HCT116 (cell line): Measurements from ENCODE around the gene LEMD1. TPM values are rescaled to one million over a fixed set of nuclear protein-coding genes. Genes with fewer than 3 reads are reported as not detected.

Source experiments
- ATAC-seq: fragments of 200-7000 bp; cut with Tn5 transposase; 2 replicates; pipeline ENCODE4 v1.9.1; 2020; ENCODE audit warnings: mild to moderate bottlenecking, moderate library complexity
- BruUV-seq: library from RNA; stranded (reverse); fragments of 400-500 nt; replicated peaks from 2 replicates; lab custom pipeline; 2021; lab: Mats Ljungman, UMichigan
- CTCF ChIA-PET: fragments of 300-600 bp; sonication (Branson Sonifier 250); formaldehyde crosslinking; loops from one replicate; lab custom pipeline; 2021; ENCODE audit warnings: antibody characterized with exemption; lab: Charles Lee
- POLR2A ChIA-PET: fragments of 300-600, 350-600 bp; sonication (Branson Sonifier 250); formaldehyde crosslinking; loops from one replicate; lab custom pipeline; 2021; ENCODE audit warnings: antibody characterized with exemption; lab: Charles Lee
- RAD21 ChIA-PET, 2 experiments: fragments of 300-600 bp; sonication (Branson Sonifier 250); formaldehyde crosslinking; loops; one replicate each; lab custom pipeline; 2023; ENCODE audit warnings: low total read pairs in 2 of 2; ENCODE audit not compliant: uncharacterized antibody in 2 of 2, unreplicated experiment in 2 of 2, low non-redundant PET in 1 of 2; lab: Charles Lee
- DNase-seq: peaks from one replicate; pipeline ENCODE4 v3.0.0-alpha.2; 2010; ENCODE audit warnings: low read depth, low spot score
- H2AFZ ChIP-seq: fragments of 200-600 bp; shearing (Covaris generic), sonication (generic); 2 replicates; pipeline ENCODE4 v1.6.1; 2017; ENCODE audit warnings: low read depth, mixed run types, mixed read lengths, antibody characterized with exemption, low read length; ENCODE audit not compliant: poor library complexity, severe bottlenecking
- H3K27ac ChIP-seq: 2 replicates; pipeline ENCODE4 v1.5.1; 2012; ENCODE audit warnings: low read depth, low read length
- H3K27me3 ChIP-seq: fragments of 200-600 bp; sonication (generic); 2 replicates; pipeline ENCODE4 v1.6.1; 2016; ENCODE audit warnings: mixed run types, low read length, mixed read lengths; ENCODE audit not compliant: insufficient read depth
- H3K36me3 ChIP-seq, 2 experiments: fragments of 200-500 bp in 1 of 2; fragments of 200-600 bp in 1 of 2; sonication (Bioruptor generic) in 1 of 2; sonication (generic) in 1 of 2; 2 replicates each; pipeline versions ENCODE4 v1.5.1 to v1.6.1; 2014 to 2016; ENCODE audit warnings: low read length in 2 of 2, inconsistent platforms in 1 of 2, mixed read lengths in 1 of 2, mixed run types in 1 of 2; ENCODE audit not compliant: insufficient read depth in 2 of 2, control insufficient read depth in 1 of 2
- H3K4me1 ChIP-seq, 2 experiments: fragments of 200-600 bp in 1 of 2; sonication (generic) in 1 of 2; 2 replicates each; pipeline versions ENCODE4 v1.5.1 to v1.6.1; 2012 to 2017; ENCODE audit warnings: low read length in 2 of 2, inconsistent platforms in 1 of 2, mild to moderate bottlenecking in 1 of 2, mixed read lengths in 1 of 2, mixed run types in 1 of 2, moderate library complexity in 1 of 2; ENCODE audit not compliant: insufficient read depth in 2 of 2, control insufficient read depth in 1 of 2
- H3K4me2 ChIP-seq: fragments of 200-600 bp; sonication (generic); 2 replicates; pipeline ENCODE4 v1.6.1; 2017; ENCODE audit warnings: mixed run types, low read length, mixed read lengths
- H3K4me3 ChIP-seq, 2 experiments: fragments of 200-600 bp in 1 of 2; sonication (generic) in 1 of 2; replicated peaks in 1 of 2; 2 replicates each; pipeline ENCODE4 v1.5.1; 2011 to 2016; ENCODE audit warnings: low read length in 2 of 2, control low read depth in 1 of 2, low read depth in 1 of 2, mild to moderate bottlenecking in 1 of 2, mixed read lengths in 1 of 2, mixed run types in 1 of 2
- H3K79me2 ChIP-seq: fragments of 200-600 bp; sonication (generic); 2 replicates; pipeline ENCODE4 v1.6.1; 2017; ENCODE audit warnings: mild to moderate bottlenecking, mixed run types, low read length, moderate library complexity, mixed read lengths; ENCODE audit not compliant: insufficient read depth
- H3K9ac ChIP-seq: fragments of 200-600 bp; sonication (generic); 2 replicates; pipeline ENCODE4 v1.6.1; 2016; ENCODE audit warnings: low read length, mixed read lengths
- H3K9me2 ChIP-seq: fragments of 200-600 bp; sonication (generic), shearing (Covaris generic); 2 replicates; pipeline ENCODE4 v1.6.1; 2017; ENCODE audit warnings: mixed run types, mild to moderate bottlenecking, moderate library complexity; ENCODE audit not compliant: insufficient read depth
- H3K9me3 ChIP-seq, 2 experiments: fragments of 200-500 bp in 1 of 2; fragments of 200-600 bp in 1 of 2; sonication (Bioruptor generic) in 1 of 2; sonication (generic) in 1 of 2; 2 replicates each; pipeline ENCODE4 v1.6.1; 2014 to 2017; ENCODE audit warnings: low read length in 2 of 2, mixed read lengths in 2 of 2, inconsistent platforms in 1 of 2, low read depth in 1 of 2, mild to moderate bottlenecking in 1 of 2, mixed run types in 1 of 2, moderate library complexity in 1 of 2; ENCODE audit not compliant: control insufficient read depth in 1 of 2, insufficient read depth in 1 of 2
- H4K20me1 ChIP-seq: fragments of 200-600 bp; sonication (generic), shearing (Covaris generic); 2 replicates; pipeline ENCODE4 v1.6.1; 2017; ENCODE audit warnings: mixed run types, mild to moderate bottlenecking, moderate library complexity; ENCODE audit not compliant: insufficient read depth
- EGR1 ChIP-seq: IDR thresholded peaks from 2 replicates; pipeline ENCODE4 v1.6.1; 2012; ENCODE audit warnings: low read depth
- POLR2A ChIP-seq: IDR thresholded peaks from 2 replicates; pipeline ENCODE4 v1.7.0; 2011; ENCODE audit warnings: borderline replicate concordance; ENCODE audit not compliant: insufficient read depth, insufficient read length; ENCODE audit errors: extremely low read depth
- SP1 ChIP-seq: IDR thresholded peaks from 2 replicates; pipeline ENCODE4 v1.6.1; 2012; ENCODE audit warnings: low read depth
- ZFX ChIP-seq: fragments of 450-650 bp; IDR thresholded peaks from 2 replicates; pipeline ENCODE4 v1.6.1; 2017
- ZNF274 ChIP-seq: fragments of 200-500 bp; sonication (Bioruptor generic); IDR thresholded peaks from 2 replicates; pipeline ENCODE4 v1.6.1; 2014; ENCODE audit warnings: mild to moderate bottlenecking, low read depth, low read length, inconsistent platforms
- intact Hi-C: fragments of 100-400 bp; cut with micrococcal nuclease; formaldehyde crosslinking; loops from 2 replicates; pipeline ENCODE4 v1.10.0; 2022
- total RNA-seq: library from RNA; stranded (reverse); gene quantifications from one replicate; pipeline ENCODE4 v1.2.1, GENCODE V29; 2021; ENCODE audit not compliant: unreplicated experiment
- TF ChIP-seq, protein P1 (sequence below): IDR thresholded peaks from 2 replicates; pipeline ENCODE4 v1.6.1; 2012; ENCODE audit warnings: low read depth

LEMD1 gene
- total RNA-seq, 1 experiment from 2014 or later: 11.9 TPM

GRCh38 chr1:205346956-205347574 is 74.8 kb downstream of the LEMD1 start:
- no peaks in the 10 kb centered on the region for H3K36me3 ChIP-seq
- no peak overlapping the region for H3K4me3 ChIP-seq
- no peak overlapping the region for H3K4me2 ChIP-seq
- ChIA-PET POLR2A (no interaction called here), RAD21 (no interaction called here), CTCF (interaction anchor here (1.0 kb wide), 1 partner anchor 91 kb away, joined by 3 read pairs; no protein-coding TSS in a partner anchor)
- intact Hi-C loops: no loop called here
- no peaks in the 10 kb centered on the region for H3K79me2 ChIP-seq
- H2AFZ ChIP-seq: no peak overlapping the region
- no TSS peak for BruUV-seq
- TF ChIP-seq EGR1: no peak
- TF ChIP-seq SP1: no peak
- TF ChIP-seq, protein P1, sequence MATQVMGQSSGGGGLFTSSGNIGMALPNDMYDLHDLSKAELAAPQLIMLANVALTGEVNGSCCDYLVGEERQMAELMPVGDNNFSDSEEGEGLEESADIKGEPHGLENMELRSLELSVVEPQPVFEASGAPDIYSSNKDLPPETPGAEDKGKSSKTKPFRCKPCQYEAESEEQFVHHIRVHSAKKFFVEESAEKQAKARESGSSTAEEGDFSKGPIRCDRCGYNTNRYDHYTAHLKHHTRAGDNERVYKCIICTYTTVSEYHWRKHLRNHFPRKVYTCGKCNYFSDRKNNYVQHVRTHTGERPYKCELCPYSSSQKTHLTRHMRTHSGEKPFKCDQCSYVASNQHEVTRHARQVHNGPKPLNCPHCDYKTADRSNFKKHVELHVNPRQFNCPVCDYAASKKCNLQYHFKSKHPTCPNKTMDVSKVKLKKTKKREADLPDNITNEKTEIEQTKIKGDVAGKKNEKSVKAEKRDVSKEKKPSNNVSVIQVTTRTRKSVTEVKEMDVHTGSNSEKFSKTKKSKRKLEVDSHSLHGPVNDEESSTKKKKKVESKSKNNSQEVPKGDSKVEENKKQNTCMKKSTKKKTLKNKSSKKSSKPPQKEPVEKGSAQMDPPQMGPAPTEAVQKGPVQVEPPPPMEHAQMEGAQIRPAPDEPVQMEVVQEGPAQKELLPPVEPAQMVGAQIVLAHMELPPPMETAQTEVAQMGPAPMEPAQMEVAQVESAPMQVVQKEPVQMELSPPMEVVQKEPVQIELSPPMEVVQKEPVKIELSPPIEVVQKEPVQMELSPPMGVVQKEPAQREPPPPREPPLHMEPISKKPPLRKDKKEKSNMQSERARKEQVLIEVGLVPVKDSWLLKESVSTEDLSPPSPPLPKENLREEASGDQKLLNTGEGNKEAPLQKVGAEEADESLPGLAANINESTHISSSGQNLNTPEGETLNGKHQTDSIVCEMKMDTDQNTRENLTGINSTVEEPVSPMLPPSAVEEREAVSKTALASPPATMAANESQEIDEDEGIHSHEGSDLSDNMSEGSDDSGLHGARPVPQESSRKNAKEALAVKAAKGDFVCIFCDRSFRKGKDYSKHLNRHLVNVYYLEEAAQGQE: no peak
- no peak for TF ChIP-seq ZNF274
- TF ChIP-seq POLR2A: no peak
- no peak for TF ChIP-seq ZFX
- H3K9me3 ChIP-seq: no peaks in the 10 kb centered on the region
- H4K20me1 ChIP-seq: no peaks in the 10 kb centered on the region
- no peaks in the 10 kb centered on the region for H3K27me3 ChIP-seq
- no peak overlapping the region for H3K9ac ChIP-seq
- DNase-seq (no peak), ATAC-seq (no peak)
- H3K4me1 ChIP-seq: peaks cover under 1 to 13% of the 10 kb centered on the region in 2 experiments; a peak in 3 of 4 replicates
- H3K9me2 ChIP-seq: no peaks in the 10 kb centered on the region
- no peak overlapping the region for H3K27ac ChIP-seq
